A549 (cell line): ENCODE measurements around the gene EPB41L1. TPM values are rescaled to one million over a fixed set of nuclear protein-coding genes. Genes with fewer than 3 reads are reported as not detected.

Source experiments
- ATAC-seq, 2 experiments: fragments of 200-7000 bp in 1 of 2; fragments of >200 bp in 1 of 2; cut with Nextera tagmentation in 1 of 2; cut with Tn5 transposase in 1 of 2; 3 replicates each; pipeline versions ENCODE4 v1.8.0 to v1.9.1; 2018 to 2020; ENCODE audit warnings: mild to moderate bottlenecking in 1 of 2, moderate library complexity in 1 of 2
- CTCF ChIA-PET: fragments of 300-600 bp; sonication (Branson Sonifier 250); formaldehyde crosslinking; extraction: SDS; loops from one replicate; lab custom pipeline; 2021; ENCODE audit warnings: antibody characterized with exemption, inconsistent platforms; lab: Yijun Ruan, JAX
- POLR2A ChIA-PET: fragments of 350-600 bp; formaldehyde crosslinking; extraction: SDS; loops from one replicate; lab custom pipeline; 2021; ENCODE audit warnings: antibody characterized with exemption, inconsistent platforms; lab: Yijun Ruan, JAX
- DNase-seq, 2 experiments: peaks; one replicate each; pipeline versions ENCODE4 v3.0.0 to v3.0.0-alpha.2; 2011 to 2016; ENCODE audit warnings: low read depth in 1 of 2, low spot score in 1 of 2
- FAIRE-seq: peaks from 2 replicates; lab custom pipeline; 2011; peaks lifted over from hg19 to GRCh38; lab: Jason Lieb, UNC
- H3K27ac ChIP-seq, 2 experiments: fragments of >200 bp; sonication (Bioruptor Twin); formaldehyde crosslinking; 3 replicates each; pipeline ENCODE4 v1.5.1; 2016 to 2017
- H3K4me1 ChIP-seq: fragments of >200 bp; sonication (Bioruptor Twin); formaldehyde crosslinking; 3 replicates; pipeline ENCODE4 v1.6.1; 2016
- H3K4me2 ChIP-seq: fragments of >200 bp; sonication (Bioruptor Twin); formaldehyde crosslinking; 3 replicates; pipeline ENCODE4 v1.6.1; 2016
- H3K4me3 ChIP-seq: fragments of >200 bp; sonication (Bioruptor Twin); formaldehyde crosslinking; 3 replicates; pipeline ENCODE4 v1.5.1; 2016
- H3K9me3 ChIP-seq: fragments of >200 bp; sonication (Bioruptor Twin); formaldehyde crosslinking; 3 replicates; pipeline ENCODE4 v1.6.1; 2016
- ATOH8 ChIP-seq: fragments of 250-450 bp; sonication (Bioruptor Pico); IDR thresholded peaks from 2 replicates; pipeline ENCODE4 v1.5.0; 2020; ENCODE audit warnings: low read depth, mild to moderate bottlenecking, moderate library complexity
- BHLHE40 ChIP-seq: IDR thresholded peaks from 2 replicates; pipeline ENCODE4 v1.6.1; 2012; ENCODE audit warnings: low read depth, low read length, inconsistent platforms
- CBX2 ChIP-seq: fragments of 200-600 bp; sonication (generic); IDR thresholded peaks from 2 replicates; pipeline ENCODE4 v1.6.1; 2016; ENCODE audit warnings: low read depth, mild to moderate bottlenecking, borderline replicate concordance
- CBX8 ChIP-seq: fragments of 200-600 bp; sonication (generic); IDR thresholded peaks from 2 replicates; pipeline ENCODE4 v1.6.1; 2016
- CTCF ChIP-seq: fragments of >200 bp; sonication (Bioruptor Twin); formaldehyde crosslinking; IDR thresholded peaks from 3 replicates; pipeline ENCODE4 v1.5.1; 2016
- E2F6 ChIP-seq: IDR thresholded peaks from 2 replicates; pipeline ENCODE4 v1.6.1; 2012; ENCODE audit warnings: low read depth, borderline replicate concordance
- ELK1 ChIP-seq: fragments of 150-350 bp; IDR thresholded peaks from 2 replicates; pipeline ENCODE4 v1.6.1; 2014; ENCODE audit warnings: low read depth, mild to moderate bottlenecking, low read length
- EP300 ChIP-seq, 2 experiments: fragments of >200 bp; sonication (Bioruptor Twin); formaldehyde crosslinking; IDR thresholded peaks; 2 replicates in 1 of 2; 3 replicates in 1 of 2; pipeline ENCODE4 v1.6.1; 2016 to 2017
- ESRRA ChIP-seq: fragments of 150-350 bp; IDR thresholded peaks from 2 replicates; pipeline ENCODE4 v1.6.1; 2014; ENCODE audit warnings: mild to moderate bottlenecking, low read length, borderline replicate concordance
- HES2 ChIP-seq: fragments of >200 bp; sonication (Bioruptor Twin); formaldehyde crosslinking; IDR thresholded peaks from 2 replicates; pipeline ENCODE4 v1.6.1; 2016
- HMGXB4 ChIP-seq: fragments of 250-450 bp; sonication (Bioruptor Pico); IDR thresholded peaks from 2 replicates; pipeline ENCODE4 v1.5.0; 2021; ENCODE audit warnings: mild to moderate bottlenecking, moderate library complexity, borderline replicate concordance
- HOXA7 ChIP-seq: fragments of 250-450 bp; sonication (Bioruptor Pico); IDR thresholded peaks from 2 replicates; pipeline ENCODE4 v1.5.0; 2020; ENCODE audit warnings: mild to moderate bottlenecking, moderate library complexity
- HOXB5 ChIP-seq: fragments of 250-450 bp; sonication (Bioruptor Pico); IDR thresholded peaks from 2 replicates; pipeline ENCODE4 v1.5.0; 2020; ENCODE audit warnings: mild to moderate bottlenecking, moderate library complexity
- MAFK ChIP-seq: fragments of 450-650 bp; IDR thresholded peaks from 2 replicates; pipeline ENCODE4 v1.6.1; 2014; ENCODE audit not compliant: partially characterized antibody
- PHF8 ChIP-seq: fragments of 200-600 bp; sonication (generic); IDR thresholded peaks from 2 replicates; pipeline ENCODE4 v1.6.1; 2016; ENCODE audit warnings: low read depth, mild to moderate bottlenecking, antibody characterized with exemption, moderate library complexity, borderline replicate concordance
- RARB ChIP-seq: fragments of 250-450 bp; sonication (Bioruptor Pico); IDR thresholded peaks from 2 replicates; pipeline ENCODE4 v1.8.0; 2021; ENCODE audit warnings: mild to moderate bottlenecking, moderate library complexity
- RCOR1 ChIP-seq: fragments of 150-350 bp; IDR thresholded peaks from 2 replicates; pipeline ENCODE4 v1.6.1; 2014; ENCODE audit warnings: antibody characterized with exemption, low read length, low read depth
- RNF2 ChIP-seq: fragments of 200-600 bp; sonication (generic); IDR thresholded peaks from 2 replicates; pipeline ENCODE4 v1.6.1; 2016; ENCODE audit warnings: low read depth, mild to moderate bottlenecking, antibody characterized with exemption, moderate library complexity, borderline replicate concordance
- SREBF2 ChIP-seq: fragments of 450-650 bp; IDR thresholded peaks from 2 replicates; pipeline ENCODE4 v1.6.1; 2014; ENCODE audit warnings: mild to moderate bottlenecking, moderate library complexity
- USF2 ChIP-seq: fragments of 450-650 bp; IDR thresholded peaks from 2 replicates; pipeline ENCODE4 v1.6.1; 2014; ENCODE audit warnings: antibody characterized with exemption
- ZFP36 ChIP-seq: fragments of 450-650 bp; IDR thresholded peaks from 2 replicates; pipeline ENCODE4 v1.6.1; 2014; ENCODE audit warnings: borderline replicate concordance; ENCODE audit not compliant: partially characterized antibody
- ZSCAN20 ChIP-seq: fragments of 250-450 bp; sonication (Bioruptor Pico); IDR thresholded peaks from 2 replicates; pipeline ENCODE4 v1.8.0; 2022; ENCODE audit warnings: mild to moderate bottlenecking, moderate library complexity
- WGBS: methylation state at CpG from one replicate; pipeline ENCODE4 v1.1.6; 2017; ENCODE audit errors: missing lambda C conversion rate; 5-methylcytosine and 5-hydroxymethylcytosine counted together
- polyA plus RNA-seq, 4 experiments: library from polyadenylated mRNA; depleted of rRNA in 3 of 4; stranded (reverse); fragments of >200 nt; fragmentation: RNase III in 1 of 4; extraction: RNeasy Plus Mini Kit Qiagen cat#74134 plus additional on column Dnase treatment in 1 of 4; gene quantifications; 2 replicates in 3 of 4; 3 replicates in 1 of 4; pipeline ENCODE4 v1.2.3, GENCODE V29; 2011 to 2017

The EPB41L1 gene
- polyA plus RNA-seq, 2 of the 4 experiments (the other 2 are of a cell fraction): 45.9 to 94.4 TPM

- TF ChIP-seq EP300 (IDR thresholded peaks at IDR 0.05) (no peak), HES2 (no peak), HMGXB4 (no peak), ZFP36 (no peak), ESRRA (no peak)
- no peak for DNase-seq
- WGBS: 95% methylated on average over 5 of the region's 5 CpGs
- POLR2A ChIA-PET: no interaction called here
- ATAC-seq: no peak
- no peak overlapping the region for H3K4me2 ChIP-seq
- no peak for FAIRE-seq
- no peaks in the 10 kb centered on the region for H3K4me1 ChIP-seq
- H3K4me3 ChIP-seq: no peak overlapping the region
- CTCF ChIA-PET: interaction anchor here (0.6 to 1.2 kb wide), 4 partner anchors 22 to 706 kb away, joined by 3 to 4 read pairs (median 3); no protein-coding TSS in a partner anchor
- no peak overlapping the region for H3K27ac ChIP-seq
- no peaks in the 10 kb centered on the region for H3K9me3 ChIP-seq
Observed at GRCh38 chr20:36251426-36251825, 96.9 kb downstream of the EPB41L1 start.

GRCh38 chr20:36252511-36252910, 98.0 kb downstream of the EPB41L1 start:
- CTCF ChIA-PET: interaction anchor here (0.7 to 1.2 kb wide), 4 partner anchors 21 to 295 kb away, joined by 3 to 4 read pairs (median 3); no protein-coding TSS in a partner anchor
- no peak overlapping the region for H3K27ac ChIP-seq
- WGBS: over 99% methylated on average over 3 of the region's 3 CpGs
- no peaks in the 10 kb centered on the region for H3K9me3 ChIP-seq
- POLR2A ChIA-PET: no interaction called here
- ATAC-seq: no peak
- no peak for FAIRE-seq
- TF ChIP-seq ESRRA (no peak), ATOH8 (no peak), EP300 (IDR thresholded peaks at IDR 0.05) (no peak), MAFK (no peak), CBX2 (no peak), BHLHE40 (no peak), HES2 (no peak), RARB (no peak), HOXA7 (no peak)
- TF ChIP-seq, all 56 proteins: peak for 0
- H3K4me3 ChIP-seq: no peak overlapping the region
- no peak overlapping the region for H3K4me2 ChIP-seq
- no peaks in the 10 kb centered on the region for H3K4me1 ChIP-seq
- no peak for DNase-seq

GRCh38 chr20:36253036-36253435, 98.5 kb downstream of the EPB41L1 start:
- WGBS: 90% methylated on average over 9 of the region's 9 CpGs
- POLR2A ChIA-PET: no interaction called here
- ATAC-seq (no peak), DNase-seq (no peak), FAIRE-seq (no peak)
- no peak for TF ChIP-seq RNF2
- no peak for TF ChIP-seq RCOR1
- TF ChIP-seq CBX8: no peak
- TF ChIP-seq HOXB5 (CRISPR knock-in tag): no peak
- TF ChIP-seq ELK1: no peak
- TF ChIP-seq SREBF2: no peak
- TF ChIP-seq CTCF: no peak
- no peak for TF ChIP-seq USF2
- no peak for TF ChIP-seq PHF8
- TF ChIP-seq ZSCAN20: no peak
- TF ChIP-seq E2F6: no peak
- TF ChIP-seq BHLHE40: no peak
- Histone ChIP-seq H3K4me2 (no peak overlapping the region), H3K4me3 (no peak overlapping the region), H3K9me3 (no peaks in the 10 kb centered on the region), H3K27ac (no peak overlapping the region), H3K4me1 (no peaks in the 10 kb centered on the region)
- CTCF ChIA-PET: interaction anchor here (0.7 to 1.2 kb wide), 2 partner anchors 186 to 296 kb away, joined by 3 to 4 read pairs; no protein-coding TSS in a partner anchor
